ENCODE results near the gene RASD2.

Gene RASD2

GRCh38 chr22:35598396-35598710, 57.7 kb downstream of the RASD2 start:
- Histone ChIP-seq H3K9ac (ENCODE audit: low read length) (no peak overlapping the region), H3K9me3 (ENCODE audit: control insufficient read depth, insufficient read depth, low read depth, low read length) (peaks cover 5% of the 10 kb centered on the region; the same call in 1 of the 2 replicates), H3K27me3 (ENCODE audit: control insufficient read depth, insufficient read depth, low read length) (no peaks in the 10 kb centered on the region; the same call in 1 of the 2 replicates), H3K36me3 (ENCODE audit: control insufficient read depth, insufficient read depth, low read length) (no peaks in the 10 kb centered on the region), H3K27ac (ENCODE audit: low read depth, low read length) (no peak overlapping the region), H3K4me1 (ENCODE audit: control insufficient read depth, insufficient read depth, low read length) (peaks cover 10% of the 10 kb centered on the region; the same call in 1 of the 2 replicates), H3K4me3 (ENCODE audit: low read depth, low read length) (no peak overlapping the region)

- no peaks in the 10 kb centered on the region; the same call in 1 of the 2 replicates for H3K27me3 ChIP-seq (ENCODE audit: control insufficient read depth, insufficient read depth, low read length)
- 0 out of 2 replicates have a peak, but pooled peaks cover under 1% of the 10 kb centered on the region for H3K4me1 ChIP-seq (ENCODE audit: control insufficient read depth, insufficient read depth, low read length)
- no peak overlapping the region for H3K9ac ChIP-seq (ENCODE audit: low read length)
- H3K27ac ChIP-seq (ENCODE audit: low read depth, low read length), result no peak overlapping the region
- H3K36me3 ChIP-seq (ENCODE audit: control insufficient read depth, insufficient read depth, low read length), result no peaks in the 10 kb centered on the region
- no peak overlapping the region for H3K4me3 ChIP-seq (ENCODE audit: low read depth, low read length)
- H3K9me3 ChIP-seq (ENCODE audit: control insufficient read depth, insufficient read depth, low read depth, low read length), result peaks cover 5% of the 10 kb centered on the region; the same call in 1 of the 2 replicates
These were observed 58.7 kb downstream of the RASD2 start for GRCh38 chr22:35599364-35599763.

GRCh38 chr22:35600476-35600875, 59.8 kb downstream of the RASD2 start:
- no peaks in the 10 kb centered on the region for H3K36me3 ChIP-seq (ENCODE audit: control insufficient read depth, insufficient read depth, low read length)
- no peak overlapping the region for H3K4me3 ChIP-seq (ENCODE audit: low read depth, low read length)
- no peak overlapping the region for H3K9ac ChIP-seq (ENCODE audit: low read length)
- H3K27ac ChIP-seq (ENCODE audit: low read depth, low read length), result no peak overlapping the region
- H3K27me3 ChIP-seq (ENCODE audit: control insufficient read depth, insufficient read depth, low read length), result no peaks in the 10 kb centered on the region; the same call in 1 of the 2 replicates
- H3K4me1 ChIP-seq (ENCODE audit: control insufficient read depth, insufficient read depth, low read length), result peaks cover 3% of the 10 kb centered on the region; the same call in 1 of the 2 replicates
- peaks cover 5% of the 10 kb centered on the region; the same call in 1 of the 2 replicates for H3K9me3 ChIP-seq (ENCODE audit: control insufficient read depth, insufficient read depth, low read depth, low read length)

GRCh38 chr22:35601013-35601580, 60.5 kb downstream of the RASD2 start:
- Histone ChIP-seq H3K27me3 (ENCODE audit: control insufficient read depth, insufficient read depth, low read length) (no peaks in the 10 kb centered on the region; the same call in 1 of the 2 replicates), H3K36me3 (ENCODE audit: control insufficient read depth, insufficient read depth, low read length) (no peaks in the 10 kb centered on the region), H3K9me3 (ENCODE audit: control insufficient read depth, insufficient read depth, low read depth, low read length) (peaks cover 5% of the 10 kb centered on the region; the same call in 1 of the 2 replicates), H3K4me3 (ENCODE audit: low read depth, low read length) (no peak overlapping the region), H3K27ac (ENCODE audit: low read depth, low read length) (no peak overlapping the region), H3K4me1 (ENCODE audit: control insufficient read depth, insufficient read depth, low read length) (peaks cover 3% of the 10 kb centered on the region; the same call in 1 of the 2 replicates), H3K9ac (ENCODE audit: low read length) (no peak overlapping the region)

GRCh38 chr22:35601743-35602615, 61.3 kb downstream of the RASD2 start:
- H3K27ac ChIP-seq (ENCODE audit: low read depth, low read length), result no peak overlapping the region
- peaks cover 5% of the 10 kb centered on the region; the same call in 1 of the 2 replicates for H3K9me3 ChIP-seq (ENCODE audit: control insufficient read depth, insufficient read depth, low read depth, low read length)
- no peak overlapping the region for H3K9ac ChIP-seq (ENCODE audit: low read length)
- H3K4me1 ChIP-seq (ENCODE audit: control insufficient read depth, insufficient read depth, low read length), result peaks cover 3% of the 10 kb centered on the region; the same call in 1 of the 2 replicates
- H3K27me3 ChIP-seq (ENCODE audit: control insufficient read depth, insufficient read depth, low read length), result no peaks in the 10 kb centered on the region; the same call in 1 of the 2 replicates
- no peak overlapping the region for H3K4me3 ChIP-seq (ENCODE audit: low read depth, low read length)
- H3K36me3 ChIP-seq (ENCODE audit: control insufficient read depth, insufficient read depth, low read length), result no peaks in the 10 kb centered on the region

Data from HUES6 (cell line).